ENCODE data around the gene PRKCA.

The PRKCA gene

DNA sequence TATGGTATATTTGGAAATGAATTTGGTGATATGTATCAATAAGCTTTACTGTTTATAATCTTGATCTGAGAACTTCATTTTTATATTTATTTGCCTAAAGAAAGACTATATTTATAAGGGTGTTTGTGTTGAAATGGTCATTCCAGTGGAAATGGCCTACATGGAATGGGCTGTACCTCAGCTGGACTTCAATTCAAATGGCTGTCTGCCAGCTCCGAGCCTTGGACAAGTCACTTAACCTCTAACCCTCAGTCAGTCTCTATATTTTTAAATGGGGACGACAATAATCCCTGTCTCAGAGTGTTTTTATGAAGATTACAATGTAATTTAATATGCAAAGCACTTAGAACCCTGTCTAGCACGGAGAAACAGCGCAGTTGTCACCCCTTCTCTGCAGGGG, 271.7 kb downstream of the PRKCA start:
- no peak for DNase-seq (ENCODE audit: low read depth in 3 of 3)

DNA sequence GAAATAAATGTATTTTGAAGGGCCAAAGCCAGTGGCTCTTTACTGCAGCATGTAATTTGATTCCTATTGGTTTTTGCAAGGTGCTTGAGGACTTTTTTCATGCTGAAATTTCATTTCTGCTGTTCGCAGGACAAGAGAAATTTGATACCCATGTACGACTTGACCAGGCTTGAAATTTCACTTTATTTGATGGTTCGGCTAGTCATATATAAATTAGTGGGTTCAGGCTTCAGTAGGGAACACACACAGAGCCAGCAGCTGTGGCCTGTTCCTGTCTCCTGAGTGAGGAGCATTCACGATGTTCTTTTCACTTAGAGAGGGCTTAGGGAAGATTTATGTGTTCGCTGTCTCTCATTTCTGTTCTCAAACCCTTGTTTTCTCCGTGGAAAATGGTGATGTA, 274.1 kb downstream of the PRKCA start:
- no peak for DNase-seq (ENCODE audit: low read depth in 3 of 3)

DNA sequence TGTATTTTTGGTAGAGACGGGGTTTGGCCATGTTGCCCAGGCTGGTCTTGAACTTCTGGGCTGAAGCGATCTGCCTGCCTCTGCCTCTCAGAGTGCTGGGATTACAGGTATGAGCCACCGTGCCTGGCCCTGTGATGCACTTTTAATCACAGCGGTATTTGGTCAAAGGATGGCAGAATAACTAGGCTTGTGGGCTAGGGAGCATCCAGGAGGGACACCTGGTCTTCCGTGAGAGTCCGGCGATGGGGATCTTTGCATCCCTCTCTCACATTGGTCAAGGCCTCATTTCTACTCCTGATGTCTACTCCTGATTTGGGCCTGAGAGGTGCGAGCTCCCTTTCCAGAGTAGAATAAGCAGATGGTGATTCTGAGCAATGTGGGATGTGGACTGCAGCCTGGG, 274.6 kb downstream of the PRKCA start:
- DNase-seq (ENCODE audit: low read depth in 3 of 3) = no peak

DNA sequence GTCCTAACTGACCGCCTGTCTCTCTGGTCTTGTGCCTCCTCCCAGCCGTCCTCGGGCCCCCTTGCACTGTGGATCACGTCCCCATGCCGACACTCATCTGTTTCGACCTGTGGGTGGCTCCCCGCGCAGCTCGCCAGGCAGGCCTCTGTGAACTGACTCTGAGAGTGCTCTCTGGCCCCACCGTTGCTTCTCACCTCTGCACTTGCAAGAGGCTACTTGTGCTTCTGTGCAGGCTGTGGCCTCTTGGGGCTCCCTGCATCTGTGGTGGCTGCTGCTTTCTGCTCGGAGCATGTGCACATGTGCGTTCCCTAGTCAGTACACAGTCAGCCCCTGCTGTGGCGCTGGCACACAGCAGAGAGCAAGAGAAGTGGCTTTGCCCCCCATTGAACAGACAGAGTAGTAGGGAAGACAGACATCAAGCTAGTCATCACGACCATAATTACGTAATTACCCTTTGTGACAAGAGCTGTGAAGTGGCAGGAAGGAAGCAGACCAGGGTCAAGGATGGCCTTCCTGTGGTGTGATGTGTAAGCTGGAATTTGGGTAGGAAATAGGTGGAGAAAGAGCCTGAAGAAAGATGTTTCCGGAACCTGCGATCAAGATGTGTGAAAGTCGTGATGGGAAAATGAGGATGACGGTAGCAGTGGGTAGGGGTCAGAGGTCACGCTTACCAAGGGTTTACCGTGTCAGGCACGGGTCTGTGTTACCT, 276.5 kb downstream of the PRKCA start:
- DNase-seq (ENCODE audit: low read depth in 3 of 3) = no peak

DNA sequence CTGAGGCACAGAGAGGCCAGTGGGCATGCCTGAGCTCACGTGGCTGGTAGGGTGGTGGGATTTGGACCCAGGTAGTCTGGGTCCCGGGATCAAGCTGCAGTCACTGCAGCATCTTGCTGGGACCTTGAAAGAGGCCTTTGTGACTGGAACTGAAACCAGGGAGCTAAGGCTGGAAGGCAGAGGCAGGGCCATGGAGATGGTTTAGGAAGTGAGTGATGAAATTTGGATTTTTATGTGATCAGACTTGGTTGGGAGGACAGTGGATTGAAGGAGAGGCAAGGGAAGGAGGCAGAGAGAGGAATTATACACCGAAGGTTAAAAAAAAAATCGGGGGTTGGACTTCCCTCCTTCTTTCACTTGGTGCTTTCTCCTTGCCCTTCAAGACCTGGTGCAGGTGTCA, 277.1 kb downstream of the PRKCA start:
- no peak for DNase-seq (ENCODE audit: low read depth in 3 of 3)

DNA sequence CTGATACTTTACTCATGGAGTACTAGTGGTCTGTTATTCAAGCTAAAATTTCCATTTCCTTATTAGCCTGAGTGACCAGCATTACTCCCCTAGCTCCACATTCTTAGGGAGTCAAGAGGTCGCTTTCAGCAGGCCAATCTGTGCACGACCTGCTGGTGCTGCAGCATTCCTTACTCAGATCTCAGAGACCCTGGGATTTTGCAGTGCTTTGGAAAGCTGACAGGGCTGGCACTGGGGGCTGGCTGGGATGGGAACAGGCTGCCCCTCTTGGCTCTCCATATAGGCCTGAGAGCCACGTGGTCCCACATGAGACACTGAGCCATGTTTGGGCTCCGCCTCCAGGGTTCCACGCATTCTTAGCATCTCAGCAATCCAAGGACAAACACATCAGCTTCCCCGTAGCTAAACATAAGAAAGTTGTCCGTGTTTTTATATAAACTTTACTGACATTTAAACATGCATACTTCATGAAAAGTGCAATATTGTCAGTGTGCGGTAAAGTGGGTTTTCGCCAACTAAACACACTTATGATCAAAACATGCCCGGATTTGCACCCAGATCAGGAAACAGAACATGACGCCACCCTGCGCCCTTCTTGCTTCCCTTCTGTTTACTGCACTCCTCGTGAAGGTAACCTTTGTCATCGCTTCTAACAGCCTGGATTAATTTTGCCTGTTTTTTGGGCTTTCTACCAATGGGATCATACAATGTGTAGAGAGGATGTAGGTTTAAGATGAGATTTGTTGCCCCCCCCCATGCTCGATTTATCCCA, 278.0 kb downstream of the PRKCA start:
- no peak for DNase-seq (ENCODE audit: low read depth in 3 of 3)

DNA sequence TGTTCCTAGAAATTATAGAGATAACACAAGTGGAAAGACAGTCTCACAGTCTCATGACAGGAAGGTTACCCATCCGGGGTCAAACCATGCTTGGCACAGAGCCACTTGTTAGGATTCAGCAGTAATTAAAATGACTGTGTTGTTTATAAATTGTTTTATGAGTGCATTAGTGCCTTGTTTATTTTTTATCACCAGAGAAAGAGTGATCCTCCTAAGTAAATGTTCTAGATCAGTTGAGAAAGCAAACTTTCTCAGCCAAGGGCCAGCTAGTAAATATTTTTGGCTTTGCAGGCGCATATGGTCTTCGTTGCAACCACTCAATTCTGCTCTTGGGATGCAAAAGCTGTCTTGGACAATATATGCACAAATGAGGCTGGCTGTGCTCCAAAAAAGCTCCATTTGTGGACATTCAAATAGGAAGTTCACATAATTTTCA, 278.6 kb downstream of the PRKCA start:
- no peak for DNase-seq (ENCODE audit: low read depth in 3 of 3)

DNA sequence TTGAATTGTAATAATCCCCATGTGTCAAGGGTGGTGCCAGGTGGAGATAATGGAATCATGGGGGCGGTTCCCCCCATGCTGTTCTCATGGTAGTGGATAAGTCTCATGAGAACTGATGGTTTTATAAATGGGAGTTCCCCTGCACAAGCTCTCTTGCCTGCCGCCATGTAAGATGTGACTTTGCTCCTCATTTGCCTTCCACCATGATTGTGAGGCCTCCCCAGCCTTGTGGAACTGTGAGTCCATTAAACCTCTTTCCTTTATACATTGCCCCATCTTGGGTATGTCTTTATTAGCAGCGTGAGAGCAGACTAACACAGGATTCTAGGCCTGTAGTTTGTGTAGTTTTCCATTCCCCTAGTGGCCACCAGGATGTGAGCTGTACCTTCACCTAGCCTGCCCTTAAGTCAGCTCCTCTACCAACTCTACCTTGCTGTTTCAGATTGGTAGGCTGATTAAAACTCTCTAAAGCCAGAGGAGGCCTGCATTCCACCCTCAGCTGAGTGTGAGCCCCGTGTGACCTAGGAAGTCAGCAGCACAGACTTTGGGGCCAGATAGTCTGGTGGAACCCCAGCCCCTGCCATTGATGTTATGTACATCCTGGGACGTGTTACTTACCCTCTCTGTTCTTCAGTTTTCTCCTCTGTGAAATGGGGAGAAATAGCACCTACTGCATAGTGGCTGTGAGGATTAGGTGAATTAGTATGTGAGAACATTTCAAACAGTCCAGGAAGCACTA, 280.1 kb downstream of the PRKCA start:
- no peak for DNase-seq (ENCODE audit: low read depth in 3 of 3)

DNA sequence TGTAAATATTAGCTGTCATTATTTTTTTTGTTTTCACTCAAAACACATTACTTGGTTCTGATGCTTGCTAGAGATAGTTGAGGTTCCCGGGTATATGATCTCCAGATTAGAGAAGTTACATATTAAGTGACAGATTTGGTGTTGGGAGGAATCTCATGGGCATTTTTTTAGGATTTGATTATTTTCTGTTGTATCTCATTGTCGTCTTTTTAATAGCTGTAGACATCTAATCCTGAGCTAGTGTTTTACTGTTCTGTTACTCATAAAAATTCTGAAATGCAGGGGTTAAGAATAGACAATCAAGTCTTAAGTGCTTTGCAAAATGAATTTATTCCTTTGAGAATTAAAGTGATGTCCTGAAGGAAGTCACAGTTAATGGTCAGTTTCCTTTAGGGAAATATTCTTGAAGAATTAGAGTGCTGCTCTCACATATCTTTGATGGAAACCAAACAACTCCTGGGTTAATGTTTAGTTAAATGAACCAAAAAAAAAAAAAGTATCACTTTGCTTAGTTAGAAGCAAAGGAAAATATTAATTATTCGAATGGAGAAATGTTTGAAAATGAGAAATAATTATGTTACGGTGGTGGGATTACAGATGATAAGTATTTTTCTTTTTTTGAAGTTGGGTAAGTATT, 280.8 kb downstream of the PRKCA start:
- DNase-seq (ENCODE audit: low read depth in 3 of 3) = no peak

DNA sequence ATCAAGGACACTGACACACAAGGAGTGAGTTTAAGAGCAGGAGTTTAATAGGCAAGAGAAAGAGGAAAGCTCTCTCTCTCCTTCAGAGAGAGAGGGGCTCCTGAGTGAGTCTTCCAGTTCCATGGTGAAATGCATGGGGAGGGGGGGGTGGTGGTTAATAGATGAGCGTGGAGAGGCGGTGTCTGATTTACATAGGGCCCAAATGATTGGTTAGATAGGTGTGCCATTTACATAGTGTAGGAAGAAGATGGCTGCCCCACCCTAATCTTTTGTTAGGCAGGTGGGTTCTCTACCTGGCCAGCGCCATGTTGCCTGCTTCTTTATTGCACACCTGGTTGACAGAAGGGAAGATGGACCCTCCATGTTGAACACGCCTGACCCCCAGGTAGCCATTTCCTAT, 282.5 kb downstream of the PRKCA start:
- DNase-seq (ENCODE audit: low read depth in 3 of 3) = no peak

DNA sequence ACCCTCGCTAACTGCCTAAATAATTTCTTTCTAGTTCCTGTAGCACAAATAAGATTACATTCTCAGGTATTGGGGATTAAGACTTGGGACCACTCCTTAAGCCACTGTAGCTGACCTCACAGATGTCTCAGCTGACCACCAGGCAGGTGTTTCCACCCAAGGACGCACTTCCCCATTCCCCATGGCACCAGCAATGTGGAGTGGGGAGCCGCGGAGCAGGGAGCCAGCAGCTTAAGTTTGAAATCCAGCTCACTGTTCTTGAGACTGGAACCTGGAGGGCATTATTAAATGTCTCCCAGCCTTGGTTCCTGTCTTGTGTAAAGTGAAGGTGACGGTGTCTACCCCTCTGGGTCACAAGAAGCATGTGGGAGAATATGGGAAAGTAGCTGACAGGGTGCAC, 283.1 kb downstream of the PRKCA start:
- no peak for DNase-seq (ENCODE audit: low read depth in 3 of 3)

DNA sequence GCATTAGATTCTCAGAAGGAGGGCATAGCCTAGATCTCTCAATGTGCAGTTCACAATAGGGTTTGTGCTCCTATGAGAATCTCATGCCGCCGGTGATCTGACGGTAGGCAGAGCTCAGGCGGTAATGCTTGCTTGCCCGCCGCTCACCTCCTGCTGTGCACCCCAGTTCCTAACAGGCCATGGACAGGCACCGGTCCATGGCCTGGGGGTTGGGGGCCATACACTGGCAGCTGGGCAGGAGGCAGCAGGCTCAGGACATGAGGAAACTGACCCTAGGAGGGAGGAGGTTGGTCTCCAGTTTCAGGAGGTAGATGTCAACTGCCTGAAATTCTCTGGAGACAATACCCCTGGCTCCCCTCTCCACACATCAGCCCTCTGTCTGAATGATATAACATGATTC, 287.5 kb downstream of the PRKCA start:
- DNase-seq (ENCODE audit: low read depth in 3 of 3) = no peak

DNA sequence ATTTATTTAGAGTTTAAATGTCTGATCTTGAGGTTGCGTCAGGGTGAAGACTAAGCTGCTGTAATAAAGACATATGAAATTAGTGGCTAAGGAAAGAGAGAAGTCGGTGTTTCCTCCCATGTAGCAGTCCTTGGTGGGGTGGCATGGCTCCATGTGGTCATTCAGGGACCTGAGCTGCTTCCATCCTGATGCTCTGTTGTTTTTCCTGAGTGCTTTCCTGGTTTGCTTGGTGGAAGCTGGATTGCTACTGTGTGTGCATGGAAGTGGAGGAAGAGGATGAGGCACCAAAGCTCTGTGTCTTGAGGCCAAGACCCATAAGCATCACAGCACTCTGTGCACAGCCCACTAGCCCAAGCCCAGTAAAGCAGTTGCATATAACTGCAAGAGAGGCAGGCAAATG, 290.7 kb downstream of the PRKCA start:
- no peak for DNase-seq (ENCODE audit: low read depth in 3 of 3)

DNA sequence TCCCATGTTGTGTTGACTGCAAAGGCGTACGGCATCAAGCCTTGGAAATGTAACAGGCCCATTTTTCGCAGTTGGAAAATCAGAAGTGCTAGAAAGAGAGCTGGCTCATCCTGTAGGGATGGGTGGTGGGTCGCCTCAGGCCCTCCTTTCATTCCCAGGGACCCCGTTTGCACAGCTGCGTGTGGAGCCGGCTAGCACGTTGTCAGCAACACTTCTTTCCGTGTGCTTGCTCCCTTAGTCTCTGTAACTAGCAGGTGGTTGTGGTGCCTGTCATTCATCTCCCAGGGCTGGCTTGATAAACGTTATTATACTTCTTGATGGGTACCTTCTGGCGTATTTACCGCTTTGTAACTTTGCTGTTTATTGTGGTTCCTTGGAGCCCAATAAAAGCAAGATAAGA, 293.5 kb downstream of the PRKCA start:
- DNase-seq (ENCODE audit: low read depth in 3 of 3) = no peak

DNA sequence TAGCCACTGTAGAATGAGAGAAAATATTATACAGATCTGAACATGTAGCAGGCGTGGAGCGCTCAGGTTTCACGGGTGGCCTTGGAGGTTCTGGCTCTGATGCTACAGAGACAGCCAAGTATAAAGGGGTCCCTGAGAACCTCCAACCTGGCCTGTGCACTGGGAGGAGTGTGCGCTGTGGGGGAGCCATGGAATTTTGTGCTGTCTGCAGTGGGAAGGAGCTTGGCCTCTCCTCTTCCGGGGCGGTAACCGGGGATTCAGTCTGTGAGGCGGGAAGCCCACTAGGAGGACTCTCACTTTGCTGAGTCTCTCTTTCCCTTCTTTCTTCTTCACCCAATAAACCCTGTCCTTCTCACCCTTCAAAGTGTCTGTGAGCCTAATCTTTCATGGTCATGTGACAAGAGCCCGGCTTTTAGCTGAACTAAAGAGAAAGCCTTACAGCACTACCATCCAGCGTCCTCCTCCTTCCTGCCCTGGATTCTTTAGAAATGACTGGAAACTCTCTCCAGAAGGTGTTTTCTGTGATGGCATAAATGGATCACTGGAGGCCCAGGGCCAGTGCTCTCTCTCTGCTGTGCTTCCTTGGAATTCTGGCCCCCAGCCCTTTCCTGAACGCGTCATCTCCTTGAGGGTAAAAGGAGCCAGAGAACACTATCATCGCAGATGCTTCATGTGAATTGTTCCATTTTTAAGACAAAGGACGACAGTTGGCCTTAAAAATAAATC, 300.4 kb downstream of the PRKCA start:
- no peak for DNase-seq (ENCODE audit: low read depth in 3 of 3)

DNA sequence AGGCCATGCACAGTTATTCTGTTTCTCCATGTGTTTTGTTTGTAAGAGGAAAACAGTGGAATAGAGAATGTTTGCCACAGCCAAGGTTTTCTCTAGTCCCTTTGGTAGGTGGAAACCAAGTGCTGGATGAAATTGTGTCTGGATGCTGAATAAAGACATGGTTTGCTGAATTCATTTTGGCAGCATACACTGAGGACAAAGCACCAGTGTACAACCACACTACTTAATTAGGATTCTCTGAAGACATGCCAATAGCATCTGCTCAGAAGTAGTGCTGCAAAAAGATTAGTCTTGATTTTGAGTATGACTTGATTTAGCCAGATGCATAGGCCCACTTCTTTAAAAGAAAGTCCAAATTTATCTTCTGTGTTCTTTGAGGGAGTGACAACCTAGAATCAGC, 302.0 kb downstream of the PRKCA start:
- no peak for DNase-seq (ENCODE audit: low read depth in 3 of 3)

DNA sequence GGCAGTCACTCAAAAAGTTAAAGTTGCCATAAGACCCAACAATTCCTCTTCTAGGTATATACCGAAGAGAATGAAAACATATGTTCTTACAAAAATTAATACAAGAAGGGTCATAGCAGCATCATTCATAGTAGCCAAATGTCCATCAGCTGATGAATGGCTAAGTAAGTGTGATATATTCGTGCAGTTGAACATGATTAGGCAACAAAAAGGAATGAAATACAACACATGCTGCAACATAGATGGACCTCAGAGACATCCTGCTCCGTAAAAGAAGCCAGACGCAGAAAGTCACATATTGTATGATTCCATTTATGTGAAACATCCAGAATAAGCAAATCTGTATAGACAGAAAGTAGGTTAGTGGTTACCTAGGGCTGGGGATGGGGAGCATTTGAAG, 303.1 kb downstream of the PRKCA start:
- DNase-seq (ENCODE audit: low read depth in 3 of 3) = no peak

DNA sequence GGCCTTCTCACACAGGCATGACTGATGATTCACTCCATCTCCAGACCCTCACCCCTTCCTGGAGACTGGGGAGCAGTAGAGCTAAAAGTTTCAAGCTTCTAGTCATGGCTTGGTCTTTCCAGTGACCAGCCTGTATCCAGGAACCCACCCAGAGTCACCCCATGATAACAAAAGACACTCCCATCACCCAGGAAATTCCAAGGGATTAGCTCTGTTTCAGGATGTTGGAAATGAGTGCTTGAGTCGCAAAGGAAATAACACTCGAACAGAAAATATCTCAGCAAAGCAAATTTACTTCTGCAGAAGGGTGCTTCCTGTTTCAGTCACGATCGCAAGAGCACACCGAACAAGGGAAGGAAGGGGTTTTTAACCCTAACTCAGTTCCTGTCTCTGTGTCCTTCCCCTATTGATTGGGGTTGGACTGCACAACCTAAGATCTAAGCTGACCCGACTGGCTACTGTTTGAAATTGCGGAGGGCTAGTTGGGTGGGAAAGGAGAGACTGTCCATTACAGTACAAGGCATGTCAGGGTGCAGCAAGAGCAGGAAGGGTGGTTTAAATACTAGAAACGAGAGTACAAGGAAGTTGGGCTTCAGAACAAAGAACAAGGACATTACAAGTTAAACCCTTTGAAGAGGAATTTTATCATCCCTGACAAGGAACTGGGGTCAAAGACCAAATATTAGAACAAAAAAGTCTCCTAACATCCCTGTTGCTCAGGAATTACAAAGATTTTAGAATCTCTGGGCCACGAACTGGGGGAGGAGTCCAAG, 308.1 kb downstream of the PRKCA start:
- DNase-seq (ENCODE audit: low read depth in 3 of 3) = no peak

DNA sequence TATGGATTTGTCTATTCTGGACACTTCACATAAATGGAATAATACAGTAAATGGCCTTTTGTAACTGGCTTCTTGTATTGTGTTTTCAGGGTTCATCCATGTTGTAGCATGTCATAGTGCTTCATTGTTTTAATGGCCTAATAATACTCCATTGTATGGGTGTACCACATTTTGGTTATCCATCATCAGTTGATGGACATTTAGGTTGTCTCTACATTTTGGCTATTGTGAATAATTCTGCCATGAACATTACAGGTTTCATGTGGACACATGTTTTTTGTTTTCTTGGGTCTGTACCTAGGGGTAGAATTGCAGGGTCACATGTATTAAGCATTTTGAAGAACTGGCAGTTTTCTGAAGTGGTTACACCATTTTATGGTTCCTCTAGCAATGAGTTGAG, 309.0 kb downstream of the PRKCA start:
- no peak for DNase-seq (ENCODE audit: low read depth in 3 of 3)

DNA sequence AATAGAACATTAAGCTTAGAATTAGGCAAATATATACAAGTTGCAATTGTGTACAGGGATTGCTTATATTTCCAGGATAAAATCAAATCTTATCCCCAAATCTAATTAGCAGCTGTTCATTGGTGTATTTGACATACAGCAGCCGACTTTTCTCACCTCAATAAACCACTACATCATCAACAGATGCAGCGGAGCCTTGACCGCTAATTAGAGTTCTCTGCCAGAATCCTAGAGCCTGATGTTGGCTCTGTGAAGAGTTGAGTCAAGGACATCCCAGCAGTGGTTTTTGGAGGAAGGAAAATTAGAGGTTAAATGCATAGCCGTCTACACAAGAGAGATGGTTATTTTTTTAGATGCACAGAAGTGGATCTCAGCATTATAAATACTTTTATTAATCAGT, 310.6 kb downstream of the PRKCA start:
- DNase-seq (ENCODE audit: low read depth in 3 of 3) = no peak

DNA sequence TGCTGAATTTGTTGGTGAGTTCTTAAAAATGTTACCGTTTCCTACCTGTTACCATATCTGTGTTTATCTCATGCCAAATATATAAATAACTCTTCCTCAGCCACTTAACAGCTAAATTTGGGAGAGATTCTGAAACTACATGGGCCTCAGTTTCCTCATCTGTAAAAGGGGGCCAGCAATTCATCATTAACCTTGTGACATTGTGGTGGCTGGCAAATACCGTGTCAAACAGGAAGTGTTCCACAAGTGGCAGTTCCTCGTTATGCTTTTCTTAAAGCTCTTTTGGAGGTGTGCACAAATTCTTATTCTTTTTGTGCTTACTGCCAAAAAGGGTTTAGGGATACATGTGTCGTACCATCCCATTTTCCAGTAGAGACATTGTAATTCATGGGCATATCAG, 312.1 kb downstream of the PRKCA start:
- no peak for DNase-seq (ENCODE audit: low read depth in 3 of 3)

All from stimulated activated CD4-positive, alpha-beta T cell treated with anti-CD3 and anti-CD28 coated beads, TNF-alpha, amount 100 ng/mL, for 48 hours (primary cell).